GM18858 (cell line): Measurements from ENCODE around the gene AQR.
"Not testable (repeated sequence)": the region's sequence is repeated elsewhere in the genome, so short reads cannot be mapped to it uniquely, and the experiment has no call there.

Source experiments
- ATAC-seq: cut with Tn5 transposase; IDR thresholded peaks from one replicate; pipeline ENCODE4 v1.9.1; 2021; ENCODE audit not compliant: unreplicated experiment

AQR gene

DNA sequence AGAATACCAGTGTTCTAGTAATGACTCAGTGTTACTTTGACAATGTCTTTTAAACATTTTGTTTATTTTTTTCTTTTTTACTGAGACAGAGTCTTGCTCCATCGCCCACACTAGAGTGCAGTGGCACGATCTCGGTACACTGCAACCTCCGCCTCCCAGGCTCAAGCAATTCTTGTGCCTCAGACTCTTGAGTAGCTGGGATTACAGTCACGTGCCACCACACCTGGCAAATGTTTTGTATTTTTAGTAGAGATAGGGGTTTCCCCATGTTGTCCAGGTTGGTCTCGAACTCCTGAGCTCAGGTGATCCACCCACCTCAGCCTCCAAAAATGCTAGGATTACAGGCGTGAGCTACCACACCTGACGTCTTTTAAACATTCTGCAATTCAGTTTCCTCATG lies 15.7 kb downstream of the AQR start:
- no peak for ATAC-seq

DNA sequence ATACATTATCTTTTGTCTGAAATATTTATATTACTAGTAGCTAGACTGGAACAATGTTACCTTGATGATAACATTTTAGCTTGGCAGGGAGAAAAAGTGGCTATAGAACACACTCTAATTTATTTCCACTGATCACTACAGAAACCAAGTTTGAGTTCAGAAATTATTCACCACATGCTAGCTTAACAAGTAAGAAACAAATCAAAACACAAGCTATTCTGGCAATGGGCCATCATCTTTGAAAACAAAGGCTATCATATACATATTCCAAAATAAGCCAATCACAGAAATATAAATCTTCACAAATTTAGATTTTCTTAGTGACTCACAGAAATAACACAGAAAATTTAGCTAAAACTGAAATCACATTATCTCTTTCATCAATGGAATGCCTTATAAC lies 17.1 kb downstream of the AQR start:
- no peak for ATAC-seq

DNA sequence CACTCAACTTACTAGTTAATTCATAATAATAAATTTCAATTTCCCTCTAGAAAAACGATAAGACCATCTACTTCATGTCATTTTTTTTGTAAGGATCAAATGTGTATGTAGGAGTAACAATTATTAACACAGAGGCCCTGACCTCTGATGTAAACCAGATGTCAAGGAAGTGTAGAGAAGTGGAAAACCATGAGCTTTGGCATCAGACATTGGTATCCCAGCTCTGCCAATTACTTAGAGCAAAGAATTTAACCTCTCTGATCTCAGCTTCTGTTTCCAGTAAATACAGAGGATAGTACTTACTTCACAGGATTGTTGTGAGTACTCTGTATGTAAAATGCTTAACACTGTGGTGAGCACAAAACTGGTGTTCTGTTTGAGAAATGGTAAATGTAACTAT lies 17.5 kb downstream of the AQR start:
- no peak for ATAC-seq

DNA sequence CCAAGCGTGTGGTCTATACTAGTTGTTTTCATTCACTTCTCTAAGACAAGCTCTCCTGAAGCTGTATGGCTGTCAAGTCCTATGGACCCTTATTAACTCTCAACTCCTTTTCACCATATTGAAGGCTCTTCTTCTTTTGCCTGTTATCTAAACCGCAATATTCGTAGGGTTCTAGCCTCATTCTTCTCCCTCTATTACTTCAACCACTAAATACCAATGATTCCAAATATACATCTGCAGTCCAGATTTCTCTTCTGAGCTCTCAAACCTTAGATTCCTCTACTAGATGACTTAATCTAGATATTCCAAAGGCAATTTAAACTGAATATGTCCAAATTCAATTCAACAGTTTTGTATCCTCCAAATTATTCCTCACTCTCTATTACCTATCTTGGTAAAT lies 24.6 kb downstream of the AQR start:
- ATAC-seq = no peak

DNA sequence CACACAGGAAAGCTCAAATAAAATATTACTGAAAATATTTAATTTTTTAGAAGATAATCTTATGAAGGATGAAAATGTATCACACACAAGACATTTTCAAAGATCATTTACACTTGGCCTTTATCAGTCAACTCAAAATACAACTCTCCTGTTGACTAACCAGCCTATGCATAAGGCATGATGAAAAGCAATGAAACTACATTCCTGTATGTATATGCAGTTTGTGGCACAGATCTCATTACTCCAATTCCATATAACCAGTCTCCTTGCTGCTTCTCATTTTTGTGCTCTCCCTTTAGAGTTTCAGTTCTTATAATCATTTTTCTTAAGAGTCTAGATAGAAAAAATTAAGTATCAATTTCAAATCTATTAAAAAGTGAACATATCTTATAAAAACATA lies 25.8 kb downstream of the AQR start:
- ATAC-seq = no peak

DNA sequence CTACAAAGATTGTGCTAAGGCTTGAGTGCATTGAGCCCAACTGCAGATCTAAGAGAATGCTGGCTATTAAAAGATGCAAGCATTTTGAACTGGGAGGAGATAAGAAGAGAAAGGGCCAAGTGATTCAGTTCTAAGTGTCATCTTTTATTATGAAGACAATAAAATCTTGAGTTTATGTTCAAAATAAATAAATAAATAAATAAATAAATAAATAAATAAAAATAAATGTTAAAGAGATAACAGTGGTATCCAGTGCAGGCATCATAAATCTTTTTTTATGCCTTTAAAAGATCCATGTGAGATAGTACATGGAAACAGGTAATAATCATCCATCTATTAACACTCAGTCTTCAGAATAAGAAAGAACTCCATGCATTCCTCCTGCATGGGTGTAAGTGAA lies 26.3 kb downstream of the AQR start:
- ATAC-seq = not testable (repeated sequence)

DNA sequence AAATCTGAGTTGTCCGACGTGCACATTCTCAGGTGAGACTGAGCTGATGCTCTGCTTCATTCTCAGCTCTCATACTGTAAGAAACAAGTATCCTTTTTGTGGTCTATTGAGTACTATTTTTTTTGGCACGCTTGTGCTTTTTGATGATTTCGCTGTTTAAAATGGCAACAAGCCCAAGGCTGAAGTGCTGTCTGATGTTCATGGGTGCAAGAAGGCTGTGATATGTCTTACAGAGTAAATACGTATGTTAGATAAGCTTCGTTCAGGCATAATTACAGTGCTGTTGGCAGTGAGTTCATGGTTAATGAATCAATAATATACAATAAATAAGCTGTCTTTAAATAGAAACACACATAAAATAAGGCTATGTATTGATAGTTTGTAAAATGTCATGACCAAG lies 27.2 kb downstream of the AQR start:
- ATAC-seq = no peak

DNA sequence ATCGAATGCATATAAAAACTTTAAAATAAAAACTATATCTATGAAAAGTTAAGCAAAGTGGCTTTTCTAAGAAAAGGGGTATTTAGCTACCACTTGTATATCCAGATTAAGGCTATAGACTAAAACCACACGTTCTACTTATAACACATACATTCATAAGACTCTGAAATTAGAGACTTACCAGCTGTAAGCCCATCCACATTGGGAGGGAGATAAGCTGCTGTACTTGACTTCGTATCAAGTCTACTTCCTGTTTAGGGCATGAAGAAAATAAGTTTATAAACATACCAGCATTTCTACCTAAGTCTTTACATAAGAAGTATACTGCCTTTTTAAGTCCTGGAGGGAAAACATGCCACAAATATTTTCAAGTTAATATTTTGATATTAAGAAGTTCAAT lies 27.7 kb downstream of the AQR start:
- ATAC-seq = no peak

DNA sequence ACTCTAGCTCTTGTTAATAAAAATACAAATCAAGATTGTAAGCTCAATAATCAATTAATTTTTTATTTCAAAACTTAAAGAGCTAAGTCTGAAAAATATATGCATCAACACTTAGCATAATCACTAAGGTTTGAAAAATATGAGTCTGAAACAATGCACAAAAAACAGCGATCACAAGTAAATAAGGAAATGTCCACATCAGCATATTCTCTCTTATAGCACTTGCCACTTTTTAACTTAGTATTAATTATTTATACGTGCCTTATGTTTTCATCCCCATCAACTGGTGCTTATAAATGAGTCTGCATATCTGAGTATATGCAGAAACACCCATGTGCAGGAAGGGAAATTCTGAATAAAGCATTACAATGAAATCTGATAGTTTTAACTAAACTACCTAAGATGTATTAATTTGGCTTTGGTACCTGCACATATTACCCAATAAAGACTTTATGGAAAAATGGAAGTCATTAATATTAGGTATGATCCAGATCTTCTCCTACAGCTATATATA lies 28.3 kb downstream of the AQR start:
- ATAC-seq = no peak

DNA sequence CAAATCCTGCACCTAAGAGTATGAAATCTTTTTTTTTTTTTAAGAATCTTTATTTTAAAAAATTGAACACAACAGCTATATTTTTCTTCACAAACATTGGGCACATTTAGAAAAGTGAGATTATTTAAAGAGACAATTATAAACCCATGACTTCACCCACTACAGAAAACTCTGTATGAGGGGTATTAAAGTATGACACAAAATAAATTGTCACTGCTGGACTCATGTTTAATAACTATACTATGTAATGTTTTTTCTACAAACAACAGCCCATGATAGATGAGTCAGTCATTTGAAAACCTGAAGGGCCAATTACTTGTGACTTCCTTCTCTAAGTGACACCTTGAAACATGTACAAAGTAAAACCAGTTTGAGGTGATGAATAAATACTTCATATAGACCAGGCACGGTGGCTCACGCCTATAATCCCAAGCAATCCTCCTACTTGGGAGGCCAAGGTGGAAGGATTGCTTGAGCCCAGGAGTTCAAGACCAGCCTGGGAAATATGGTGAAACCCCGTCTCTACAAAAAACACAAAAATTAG lies 36.0 kb downstream of the AQR start:
- ATAC-seq = no peak

DNA sequence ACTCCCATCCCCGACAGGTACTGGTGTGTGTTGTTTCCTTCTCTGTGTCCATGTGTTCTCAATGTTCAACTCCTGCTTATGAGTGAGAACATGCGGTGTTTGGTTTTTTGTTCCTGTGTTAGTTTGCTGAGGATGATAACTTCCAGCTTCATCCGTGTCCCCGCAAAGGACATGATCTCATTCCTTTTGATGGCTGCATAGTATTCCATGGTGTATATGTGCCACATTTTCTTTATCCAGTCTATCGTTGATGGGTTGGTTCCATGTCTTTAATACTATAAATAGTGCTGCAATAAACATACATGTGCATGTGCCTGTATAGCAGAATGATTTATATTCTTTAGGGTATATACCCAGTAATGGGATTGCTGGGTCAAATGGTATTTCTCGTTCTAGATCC lies 41.2 kb downstream of the AQR start:
- not testable (repeated sequence) for ATAC-seq

DNA sequence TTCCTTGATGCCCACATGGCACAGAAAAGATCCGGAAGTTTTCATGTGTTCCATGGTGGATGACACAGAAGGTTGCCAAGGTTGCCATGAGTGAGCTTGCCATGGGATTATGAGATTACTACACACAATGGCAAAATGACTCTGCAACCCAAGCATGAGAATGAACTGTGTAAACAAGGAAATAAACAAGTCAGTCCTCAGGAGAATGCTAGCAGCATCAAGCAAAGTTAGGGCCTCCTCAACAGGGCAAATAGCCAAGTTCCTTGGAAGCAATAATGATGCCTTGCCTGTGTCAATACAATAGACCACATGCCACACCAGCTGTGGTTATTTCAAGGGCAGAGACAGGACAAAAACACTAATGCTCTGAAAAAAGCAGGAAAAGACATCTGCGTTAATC lies 41.8 kb downstream of the AQR start:
- no peak for ATAC-seq

DNA sequence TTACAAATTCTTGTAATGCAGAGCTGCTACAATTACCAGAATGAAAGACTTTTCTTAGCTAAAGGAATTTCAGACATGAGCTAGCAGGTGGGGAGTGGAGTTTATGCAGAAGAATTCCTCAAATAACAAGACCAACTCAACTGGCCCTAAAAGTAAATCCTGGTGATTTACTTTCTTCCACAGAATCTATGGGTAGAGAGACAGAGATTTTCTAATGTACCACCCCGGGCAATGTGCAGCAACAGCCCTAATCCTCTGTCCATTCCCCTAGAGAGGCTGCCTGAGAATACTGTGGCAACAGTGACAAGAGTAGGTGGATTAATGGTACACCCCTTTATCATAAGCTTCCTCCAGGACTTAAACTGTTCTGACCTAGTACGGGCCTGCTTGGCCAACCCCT lies 55.2 kb downstream of the AQR start:
- no peak for ATAC-seq

DNA sequence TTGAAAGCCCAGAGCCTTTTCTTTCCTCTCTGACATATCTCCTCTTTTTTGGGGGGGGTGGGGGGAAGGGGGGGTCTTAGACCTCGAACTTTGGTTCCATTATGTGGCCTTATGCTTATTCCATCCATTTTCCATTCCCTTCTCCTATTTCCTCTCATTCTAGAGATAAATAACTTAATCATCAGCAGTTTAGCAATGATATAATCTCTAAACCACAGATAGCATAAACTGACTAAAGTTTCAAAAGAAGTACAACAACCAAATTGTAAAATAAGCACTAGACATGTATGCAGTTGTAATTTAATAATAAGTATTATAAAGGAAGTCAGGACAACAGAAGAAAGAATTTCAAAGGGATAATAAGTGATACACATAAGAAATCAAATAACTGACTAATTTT lies 64.5 kb downstream of the AQR start:
- ATAC-seq = no peak

DNA sequence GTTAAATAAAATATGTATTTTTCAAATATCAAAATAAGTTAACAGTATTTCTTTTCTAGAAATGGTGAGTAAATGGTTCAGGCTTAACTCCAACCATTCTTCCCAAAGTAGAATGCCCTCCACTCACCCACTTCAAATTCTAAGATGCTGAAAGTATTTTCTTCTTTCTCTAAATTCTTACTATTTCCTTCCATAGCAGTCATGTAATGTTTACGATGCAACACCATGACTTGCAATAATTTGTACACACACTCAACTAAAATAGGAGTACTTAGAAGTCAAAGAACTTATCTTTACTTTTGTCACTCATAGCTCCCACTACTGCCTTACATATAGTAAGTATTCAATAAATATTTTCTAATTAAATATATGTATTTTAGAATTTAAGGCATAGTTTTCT lies 65.0 kb downstream of the AQR start:
- no peak for ATAC-seq

DNA sequence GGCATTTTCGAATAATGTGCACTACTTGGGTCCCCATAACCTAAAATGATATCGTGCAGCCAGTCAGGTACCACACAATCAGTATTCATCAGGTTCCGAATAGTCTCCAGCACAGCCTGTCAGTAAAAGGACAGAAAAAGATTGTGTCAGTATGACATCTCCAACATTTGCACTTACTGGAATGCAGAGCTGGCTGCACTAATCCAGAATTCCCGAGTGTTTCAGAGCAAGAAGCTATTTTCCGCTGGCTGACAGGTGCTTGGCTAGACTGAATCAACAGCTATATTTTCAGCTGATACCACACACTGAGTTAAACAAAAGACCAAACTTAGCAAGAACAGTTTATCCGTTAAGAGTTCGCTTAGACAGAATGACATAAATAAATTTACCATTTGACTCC lies 68.8 kb downstream of the AQR start:
- ATAC-seq = no peak

DNA sequence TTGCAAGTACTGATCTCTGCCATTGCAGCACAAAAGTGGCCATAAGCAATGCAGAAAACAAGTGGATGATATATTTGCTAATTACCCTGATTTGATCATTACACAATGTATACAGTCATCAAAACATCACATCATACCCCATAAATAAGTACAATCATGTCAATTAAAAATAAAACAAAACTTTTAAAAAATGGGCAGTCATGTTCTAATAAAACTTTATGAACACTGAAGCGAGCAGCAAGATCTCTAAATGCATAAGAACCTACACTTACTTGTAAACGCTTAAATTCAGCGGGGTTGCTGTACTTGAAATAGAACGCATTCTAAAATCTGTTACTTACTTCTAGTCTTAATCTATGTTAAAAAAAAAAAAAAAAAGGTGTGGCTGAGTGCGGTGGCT lies 73.4 kb downstream of the AQR start:
- no peak for ATAC-seq

DNA sequence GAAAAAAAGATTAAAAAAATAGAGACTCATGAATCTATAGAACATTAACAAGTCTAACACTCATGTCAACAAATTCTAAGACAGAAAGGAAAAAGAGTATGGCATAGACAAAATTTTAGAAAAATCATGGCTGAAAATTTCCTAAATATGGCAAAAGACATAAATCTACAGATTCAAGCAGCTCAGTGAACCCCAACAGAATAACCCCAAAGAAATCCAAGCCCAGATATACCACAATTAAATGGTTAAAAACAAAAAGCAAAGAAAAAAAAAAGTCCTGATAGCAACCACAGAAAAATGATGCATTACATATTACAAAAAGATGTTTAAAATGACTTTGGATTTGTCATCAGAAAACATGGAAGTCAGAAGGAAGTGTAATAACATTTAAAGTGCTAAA lies 75.6 kb downstream of the AQR start:
- ATAC-seq = no peak

DNA sequence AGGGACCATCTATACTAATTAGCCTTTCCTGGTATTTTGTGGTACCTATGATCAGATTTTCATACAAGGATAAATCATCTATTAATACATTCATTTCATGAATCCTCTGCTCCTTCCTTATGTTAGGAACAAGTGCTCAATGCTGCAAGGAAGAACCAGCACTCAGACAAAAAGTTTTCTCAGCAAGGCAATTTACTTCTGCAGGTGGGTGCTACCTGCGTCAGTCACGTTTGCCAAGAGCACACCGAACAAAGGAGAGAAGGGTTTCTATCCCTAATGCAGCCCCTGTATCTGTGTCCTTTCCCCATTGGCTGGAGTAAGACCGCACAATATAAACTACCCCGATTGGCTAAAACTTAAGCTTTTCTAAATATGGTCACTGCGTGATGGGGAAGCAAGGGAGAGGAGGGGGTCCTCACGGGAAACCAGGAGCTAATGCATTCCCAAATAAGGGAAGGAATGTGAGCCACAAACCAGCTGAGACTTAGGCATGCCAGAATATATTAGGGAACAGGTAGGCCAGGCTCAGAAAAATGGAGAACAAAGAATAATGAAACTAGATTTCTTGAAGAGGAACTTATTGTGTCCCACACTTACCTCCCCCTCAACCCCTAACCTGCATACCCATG lies 76.5 kb downstream of the AQR start:
- ATAC-seq = no peak

DNA sequence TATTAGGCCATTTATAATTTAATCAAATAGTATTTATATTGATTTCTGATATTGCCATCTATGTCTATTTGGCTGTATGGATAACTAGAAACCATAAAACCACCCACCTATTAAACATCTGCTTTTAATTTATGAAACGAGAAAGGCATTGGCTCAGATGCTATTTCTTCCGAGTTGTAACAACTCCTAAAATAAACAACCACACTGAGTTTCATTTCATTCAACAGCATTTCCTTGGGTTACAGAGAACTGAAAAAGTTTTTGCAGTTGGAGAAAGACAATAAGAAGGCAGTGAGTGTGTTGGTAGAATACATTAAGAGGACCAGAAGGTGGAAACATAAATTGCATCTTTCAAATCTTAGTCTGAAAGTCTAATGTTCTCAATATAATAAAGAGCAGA lies 79.1 kb downstream of the AQR start:
- no peak for ATAC-seq

DNA sequence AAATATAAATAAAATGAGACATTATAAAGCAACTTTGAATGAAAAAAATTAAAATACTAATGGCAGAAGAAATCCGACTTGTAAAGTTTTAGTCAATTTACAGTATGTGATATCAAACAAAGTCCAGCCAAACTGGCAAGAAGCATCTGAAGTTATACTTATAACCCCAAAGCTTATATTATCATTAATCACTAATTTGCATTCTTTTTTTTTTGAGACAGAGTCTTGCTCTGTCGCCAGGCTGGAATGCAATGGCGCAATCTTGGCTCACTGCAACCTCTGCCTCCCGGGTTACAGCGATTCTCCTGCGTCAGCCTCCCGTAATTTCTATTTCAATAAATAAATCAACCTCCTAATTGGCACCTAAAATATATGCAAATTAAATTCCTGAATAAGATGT lies 80.1 kb downstream of the AQR start:
- ATAC-seq = no peak

DNA sequence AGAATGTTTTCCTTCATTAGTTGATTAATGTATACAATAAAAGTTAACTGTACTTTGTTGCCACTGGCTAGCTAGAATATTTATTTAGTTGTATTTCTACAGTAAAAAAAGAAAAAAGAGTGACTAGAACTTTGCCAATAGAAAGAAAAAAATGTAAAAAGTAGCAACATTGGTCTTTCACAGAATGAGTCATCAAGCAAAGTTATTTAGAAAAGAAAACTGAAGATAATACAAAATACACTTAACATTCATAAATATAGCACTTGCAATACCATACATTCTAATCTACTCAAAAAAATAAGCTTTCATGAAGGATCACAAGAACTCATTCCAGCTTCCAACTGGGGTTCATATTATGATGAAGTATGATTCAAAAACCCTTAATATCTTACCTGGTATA lies 83.4 kb downstream of the AQR start:
- no peak for ATAC-seq

DNA sequence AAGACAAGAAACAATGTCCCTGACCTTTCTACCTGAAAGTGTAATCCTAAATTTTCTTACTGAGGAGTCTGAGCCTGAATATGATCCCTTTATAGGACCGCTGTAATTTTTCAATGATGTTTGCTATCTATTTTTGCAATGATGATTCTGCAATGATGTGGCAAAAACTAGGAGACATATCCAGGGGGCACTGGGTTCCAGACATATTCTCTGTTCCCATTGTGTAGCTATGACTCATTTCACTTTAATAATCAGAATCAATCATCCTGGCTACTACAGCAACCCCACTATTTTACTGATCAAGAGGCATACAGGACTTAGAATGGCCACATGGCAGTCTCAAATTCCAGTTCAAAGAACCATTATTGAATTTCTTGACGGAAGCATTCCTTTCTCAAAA lies 85.9 kb downstream of the AQR start:
- no peak for ATAC-seq
